Measurements from ENCODE around the gene SLC15A4. TPM values are rescaled to one million over a fixed set of nuclear protein-coding genes. Genes with fewer than 3 reads are reported as not detected.
A peak's percentile ranks its signal among the peaks of the same experiment; 100 is the strongest.

Gene SLC15A4
- total RNA-seq, 2 donors from 2014 or later = 33.5 to 51.5 TPM

DNA sequence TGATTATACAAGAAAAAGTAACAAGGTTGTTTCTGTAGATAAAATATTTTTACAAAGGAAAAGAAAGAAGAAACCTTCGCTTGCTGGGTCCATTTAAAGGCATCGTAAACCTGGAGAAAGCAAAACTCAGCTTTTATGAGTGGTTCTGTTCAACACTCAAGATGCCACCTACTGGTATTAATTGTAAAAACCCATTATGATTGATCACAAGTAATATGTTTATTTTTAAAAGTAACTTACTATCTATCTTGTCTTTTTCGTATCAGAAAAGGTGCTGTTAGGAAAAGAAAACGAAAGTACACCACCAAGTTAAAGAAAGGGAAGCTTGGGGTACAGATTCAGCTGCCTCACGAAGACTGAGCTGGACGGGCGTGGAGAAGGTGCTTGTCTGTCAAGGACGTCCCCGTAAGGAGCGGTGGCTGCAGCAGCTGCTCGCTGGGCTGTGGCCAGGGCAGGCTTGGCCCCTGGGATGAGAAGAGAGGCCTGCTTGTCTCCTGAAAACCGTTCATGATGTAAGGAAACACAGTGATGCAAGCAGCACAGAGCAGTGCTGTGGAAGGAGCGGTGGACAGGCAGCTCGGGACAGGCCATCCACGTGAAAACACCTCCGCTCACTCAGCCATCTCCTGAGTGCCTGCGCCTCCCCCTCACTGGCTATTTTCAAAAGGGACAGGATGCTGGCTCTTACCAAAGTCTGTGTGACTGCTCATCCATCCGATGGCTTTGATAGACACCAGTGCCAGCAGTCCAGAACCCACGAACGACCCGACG is 25.0 kb downstream of the SLC15A4 start:
- Histone ChIP-seq H3K9me3 (no peaks in the 10 kb centered on the region), H3K27me3 (replicated peaks; ENCODE audit: insufficient read depth) (no peaks in the 10 kb centered on the region), H3K4me3 (no peak overlapping the region), H3K27ac (no peak overlapping the region), H3K36me3 (peaks cover 0 to 3% of the 10 kb centered on the region in 2 donors), H3K4me1 (replicated peaks) (no peaks in the 10 kb centered on the region)
- no peak for DNase-seq (ENCODE audit: low spot score)
- intact Hi-C loops (cut with DNase I) = loop anchor here (10.0 kb wide), 1 partner anchor 154 kb away; no protein-coding TSS in a partner anchor
- WGBS = 68% methylated on average over 22 of the region's 22 CpGs
- TF ChIP-seq, protein P1, sequence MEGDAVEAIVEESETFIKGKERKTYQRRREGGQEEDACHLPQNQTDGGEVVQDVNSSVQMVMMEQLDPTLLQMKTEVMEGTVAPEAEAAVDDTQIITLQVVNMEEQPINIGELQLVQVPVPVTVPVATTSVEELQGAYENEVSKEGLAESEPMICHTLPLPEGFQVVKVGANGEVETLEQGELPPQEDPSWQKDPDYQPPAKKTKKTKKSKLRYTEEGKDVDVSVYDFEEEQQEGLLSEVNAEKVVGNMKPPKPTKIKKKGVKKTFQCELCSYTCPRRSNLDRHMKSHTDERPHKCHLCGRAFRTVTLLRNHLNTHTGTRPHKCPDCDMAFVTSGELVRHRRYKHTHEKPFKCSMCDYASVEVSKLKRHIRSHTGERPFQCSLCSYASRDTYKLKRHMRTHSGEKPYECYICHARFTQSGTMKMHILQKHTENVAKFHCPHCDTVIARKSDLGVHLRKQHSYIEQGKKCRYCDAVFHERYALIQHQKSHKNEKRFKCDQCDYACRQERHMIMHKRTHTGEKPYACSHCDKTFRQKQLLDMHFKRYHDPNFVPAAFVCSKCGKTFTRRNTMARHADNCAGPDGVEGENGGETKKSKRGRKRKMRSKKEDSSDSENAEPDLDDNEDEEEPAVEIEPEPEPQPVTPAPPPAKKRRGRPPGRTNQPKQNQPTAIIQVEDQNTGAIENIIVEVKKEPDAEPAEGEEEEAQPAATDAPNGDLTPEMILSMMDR (IDR thresholded peaks at IDR 0.05) = peak in 1 of 4 experiments; percentile 12
- TF ChIP-seq POLR2AphosphoS5 (IDR thresholded peaks at IDR 0.05) = no peak

DNA sequence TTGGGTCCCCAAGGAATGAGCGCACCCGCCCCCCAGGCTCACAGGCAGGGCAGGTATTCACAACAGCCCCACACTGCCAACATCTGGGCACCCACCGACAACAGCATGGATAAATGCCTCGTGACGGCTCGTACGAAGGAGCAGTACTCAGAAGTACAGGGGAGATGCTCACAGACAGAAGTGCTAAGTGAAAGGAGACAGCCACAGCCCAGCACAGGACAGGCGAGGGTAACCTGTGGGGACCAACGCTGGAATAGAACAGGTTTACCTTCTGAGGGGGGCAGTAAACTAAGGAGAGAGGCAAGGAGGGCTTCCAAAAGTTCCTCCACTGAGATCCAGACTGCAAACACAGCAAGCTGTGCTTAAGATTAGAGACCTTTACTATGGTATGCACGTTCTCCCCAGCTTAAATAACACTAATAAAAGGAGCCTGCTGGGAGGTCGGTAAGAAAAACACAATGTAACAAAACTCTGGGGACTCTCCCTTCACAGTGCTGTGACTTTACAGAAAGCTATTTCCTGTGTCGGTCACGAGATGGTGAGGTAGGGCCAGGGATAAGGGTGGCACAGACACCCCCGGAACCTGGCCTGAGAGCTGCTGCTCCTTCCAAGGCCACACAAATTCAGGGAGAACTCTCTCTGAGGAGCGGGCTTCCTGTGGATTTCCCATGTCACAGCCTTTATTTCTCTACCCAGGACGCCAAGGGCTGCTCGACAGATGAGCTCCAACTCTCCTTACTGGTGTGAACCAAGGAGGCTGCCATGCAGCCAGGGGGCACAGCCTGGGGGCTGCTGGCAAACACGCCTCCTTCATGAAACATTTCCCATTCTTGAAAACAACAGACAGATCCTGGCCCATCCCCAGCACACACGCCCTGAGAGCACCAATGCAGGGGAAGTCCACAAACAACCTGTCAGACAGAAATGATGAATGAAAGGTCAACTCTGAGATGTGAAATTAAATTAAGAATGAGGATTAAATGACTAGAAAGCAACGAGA is 26.3 kb downstream of the SLC15A4 start:
- no peaks in the 10 kb centered on the region for H3K9me3 ChIP-seq
- H3K27ac ChIP-seq = no peak overlapping the region
- TF ChIP-seq POLR2AphosphoS5 (IDR thresholded peaks at IDR 0.05) (no peak), POLR2A (IDR thresholded peaks at IDR 0.05) (no peak)
- TF ChIP-seq, protein P1 (IDR thresholded peaks at IDR 0.05) = no peak
- DNase-seq (ENCODE audit: low spot score) = no peak
- no peaks in the 10 kb centered on the region for H3K27me3 ChIP-seq (replicated peaks; ENCODE audit: insufficient read depth)
- 77% methylated on average over 20 of the region's 20 CpGs for WGBS
- H3K36me3 ChIP-seq = peaks cover 3 to 5% of the 10 kb centered on the region in 2 donors
- no peaks in the 10 kb centered on the region for H3K4me1 ChIP-seq (replicated peaks)
- H3K4me3 ChIP-seq = no peak overlapping the region
- intact Hi-C loops (cut with DNase I) = loop anchor here (10.0 kb wide), 1 partner anchor 153 kb away; no protein-coding TSS in a partner anchor

DNA sequence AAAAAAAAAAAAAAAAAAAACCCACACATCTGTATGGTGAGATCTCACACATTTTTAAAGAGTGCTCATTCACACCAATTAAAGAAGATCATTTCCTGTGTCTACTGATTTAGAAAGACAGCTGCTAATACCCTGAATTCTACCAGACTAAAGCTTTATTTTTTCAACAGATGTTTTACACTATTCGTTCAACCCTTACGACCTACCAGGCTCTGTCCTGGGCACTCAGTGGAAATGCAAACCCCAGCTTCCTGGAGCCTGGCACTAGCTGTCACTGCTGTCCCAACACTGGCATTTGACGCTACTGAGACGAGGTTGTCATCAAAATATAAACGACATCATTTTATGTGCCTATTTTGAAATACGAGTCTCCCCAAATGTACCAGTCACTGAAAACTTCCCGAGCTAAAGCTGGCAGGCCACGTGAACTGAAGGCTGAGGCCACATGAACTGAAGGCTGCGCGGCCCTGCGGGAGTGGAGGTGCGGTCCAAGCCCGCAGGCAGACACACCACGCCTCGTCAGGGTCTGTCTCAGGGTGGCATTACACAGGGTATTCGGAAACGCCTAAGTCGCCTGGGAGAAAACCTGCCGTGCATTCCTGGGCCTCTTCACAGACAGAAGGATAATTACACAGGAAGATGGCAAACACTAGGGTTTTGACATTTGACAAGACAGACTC is 27.2 kb downstream of the SLC15A4 start:
- Histone ChIP-seq H3K36me3 (peaks cover 3 to 5% of the 10 kb centered on the region in 2 donors), H3K4me1 (replicated peaks) (no peaks in the 10 kb centered on the region), H3K27ac (no peak overlapping the region), H3K9me3 (no peaks in the 10 kb centered on the region), H3K4me3 (no peak overlapping the region), H3K27me3 (replicated peaks; ENCODE audit: insufficient read depth) (no peaks in the 10 kb centered on the region)
- intact Hi-C loops (cut with DNase I) = loop anchor here (10.0 kb wide), 1 partner anchor 152 kb away; no protein-coding TSS in a partner anchor
- no peak for DNase-seq (ENCODE audit: low spot score)
- WGBS = 91% methylated on average over 19 of the region's 19 CpGs
- TF ChIP-seq POLR2A (IDR thresholded peaks at IDR 0.05) (no peak), POLR2AphosphoS5 (IDR thresholded peaks at IDR 0.05) (no peak)
- TF ChIP-seq, protein P1 (IDR thresholded peaks at IDR 0.05) = no peak

DNA sequence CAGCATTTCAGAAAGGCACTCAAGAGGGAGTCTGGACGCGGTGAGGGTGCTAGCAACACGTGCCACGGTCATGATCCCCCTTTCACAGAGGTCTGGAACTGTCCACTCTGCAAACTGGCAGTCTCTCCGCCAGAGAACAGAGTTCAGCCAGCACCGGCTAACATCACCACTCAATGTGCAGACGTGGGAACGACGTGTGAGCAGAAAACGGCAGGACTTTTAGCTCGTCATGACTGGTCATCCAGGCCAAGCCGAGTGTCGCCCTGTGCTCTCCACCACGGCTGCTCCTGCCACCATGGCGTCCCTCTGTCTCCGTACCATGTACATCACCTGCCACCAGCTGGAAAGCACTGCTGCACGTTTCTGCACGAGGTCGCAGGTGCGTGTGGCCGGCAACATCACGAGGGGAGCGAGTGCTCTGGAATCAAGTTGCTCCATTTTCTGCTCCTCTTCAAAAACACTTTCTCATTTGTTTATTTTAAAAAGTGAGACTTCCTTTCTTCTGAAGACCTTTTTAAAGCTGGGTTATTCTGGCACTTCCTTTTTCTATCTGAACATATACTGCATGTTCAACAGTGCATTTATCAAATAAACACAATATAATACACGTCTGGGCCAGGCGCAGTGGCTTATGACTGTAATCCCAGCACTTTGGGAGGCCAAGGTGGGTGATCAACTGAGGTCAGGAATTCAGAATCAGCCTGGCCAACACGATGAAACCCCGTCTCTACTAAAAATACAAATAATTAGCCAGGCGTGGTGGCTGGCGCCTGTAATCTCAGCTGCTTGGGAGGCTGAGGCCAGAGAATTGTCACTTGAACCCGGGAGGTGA is 28.0 kb downstream of the SLC15A4 start:
- TF ChIP-seq POLR2AphosphoS5 (IDR thresholded peaks at IDR 0.05) (no peak), POLR2A (IDR thresholded peaks at IDR 0.05) (no peak)
- TF ChIP-seq, protein P1 (IDR thresholded peaks at IDR 0.05) = no peak
- no peak for DNase-seq (ENCODE audit: low spot score)
- Histone ChIP-seq H3K4me1 (replicated peaks) (no peaks in the 10 kb centered on the region), H3K9me3 (no peaks in the 10 kb centered on the region), H3K4me3 (no peak overlapping the region), H3K27me3 (replicated peaks; ENCODE audit: insufficient read depth) (no peaks in the 10 kb centered on the region), H3K27ac (no peak overlapping the region), H3K36me3 (peaks cover 3 to 5% of the 10 kb centered on the region in 2 donors)
- 86% methylated on average over 30 of the region's 30 CpGs for WGBS
- intact Hi-C loops (cut with DNase I) = loop anchor here (10.0 kb wide), 1 partner anchor 151 kb away; no protein-coding TSS in a partner anchor

Measured in prostate gland (tissue), 2 donors.